ENCODE measurements around the gene RB1.

- TF ChIP-seq, protein P1, sequence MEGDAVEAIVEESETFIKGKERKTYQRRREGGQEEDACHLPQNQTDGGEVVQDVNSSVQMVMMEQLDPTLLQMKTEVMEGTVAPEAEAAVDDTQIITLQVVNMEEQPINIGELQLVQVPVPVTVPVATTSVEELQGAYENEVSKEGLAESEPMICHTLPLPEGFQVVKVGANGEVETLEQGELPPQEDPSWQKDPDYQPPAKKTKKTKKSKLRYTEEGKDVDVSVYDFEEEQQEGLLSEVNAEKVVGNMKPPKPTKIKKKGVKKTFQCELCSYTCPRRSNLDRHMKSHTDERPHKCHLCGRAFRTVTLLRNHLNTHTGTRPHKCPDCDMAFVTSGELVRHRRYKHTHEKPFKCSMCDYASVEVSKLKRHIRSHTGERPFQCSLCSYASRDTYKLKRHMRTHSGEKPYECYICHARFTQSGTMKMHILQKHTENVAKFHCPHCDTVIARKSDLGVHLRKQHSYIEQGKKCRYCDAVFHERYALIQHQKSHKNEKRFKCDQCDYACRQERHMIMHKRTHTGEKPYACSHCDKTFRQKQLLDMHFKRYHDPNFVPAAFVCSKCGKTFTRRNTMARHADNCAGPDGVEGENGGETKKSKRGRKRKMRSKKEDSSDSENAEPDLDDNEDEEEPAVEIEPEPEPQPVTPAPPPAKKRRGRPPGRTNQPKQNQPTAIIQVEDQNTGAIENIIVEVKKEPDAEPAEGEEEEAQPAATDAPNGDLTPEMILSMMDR (IDR thresholded peaks at IDR 0.05; ENCODE audit: borderline replicate concordance, extremely low read depth, low read length, poor library complexity, severe bottlenecking), result no peak
- TF ChIP-seq EZH2 (IDR thresholded peaks at IDR 0.05; ENCODE audit: borderline replicate concordance, low read depth, low read length, severe bottlenecking), result no peak
Measured at GRCh38 chr13:48486362-48486761, 182.8 kb downstream of the RB1 start.
